ENCODE measurements around the gene C1QL1.

DNA sequence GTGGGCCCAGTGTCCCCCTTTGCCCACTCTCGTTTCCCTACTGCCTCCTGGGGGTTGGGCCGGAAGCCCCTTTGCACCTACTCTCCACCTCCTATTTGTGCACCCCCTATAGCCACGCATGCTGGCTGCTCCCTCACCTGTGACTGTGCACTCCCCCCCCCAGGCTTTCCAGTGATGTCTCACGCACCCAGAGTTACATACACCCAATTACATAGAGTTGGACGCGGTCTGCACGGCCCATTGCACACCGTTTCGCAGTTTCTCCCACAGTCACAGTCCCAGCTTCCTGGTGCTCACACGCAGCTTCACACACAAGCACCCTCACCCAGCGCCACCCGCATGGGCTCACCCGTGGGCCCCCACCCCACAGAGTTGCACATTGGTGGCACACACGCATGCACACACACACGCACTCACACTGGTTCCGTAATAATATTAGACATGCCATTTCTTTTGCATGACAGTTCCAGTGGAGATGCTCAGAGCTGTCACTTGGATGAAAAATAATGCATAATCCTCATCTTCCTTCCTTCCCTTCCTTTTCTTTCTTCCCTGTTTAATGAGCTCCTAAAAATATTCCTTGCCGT, 21.5 kb upstream of the C1QL1 start:
- TF ChIP-seq, protein P1, sequence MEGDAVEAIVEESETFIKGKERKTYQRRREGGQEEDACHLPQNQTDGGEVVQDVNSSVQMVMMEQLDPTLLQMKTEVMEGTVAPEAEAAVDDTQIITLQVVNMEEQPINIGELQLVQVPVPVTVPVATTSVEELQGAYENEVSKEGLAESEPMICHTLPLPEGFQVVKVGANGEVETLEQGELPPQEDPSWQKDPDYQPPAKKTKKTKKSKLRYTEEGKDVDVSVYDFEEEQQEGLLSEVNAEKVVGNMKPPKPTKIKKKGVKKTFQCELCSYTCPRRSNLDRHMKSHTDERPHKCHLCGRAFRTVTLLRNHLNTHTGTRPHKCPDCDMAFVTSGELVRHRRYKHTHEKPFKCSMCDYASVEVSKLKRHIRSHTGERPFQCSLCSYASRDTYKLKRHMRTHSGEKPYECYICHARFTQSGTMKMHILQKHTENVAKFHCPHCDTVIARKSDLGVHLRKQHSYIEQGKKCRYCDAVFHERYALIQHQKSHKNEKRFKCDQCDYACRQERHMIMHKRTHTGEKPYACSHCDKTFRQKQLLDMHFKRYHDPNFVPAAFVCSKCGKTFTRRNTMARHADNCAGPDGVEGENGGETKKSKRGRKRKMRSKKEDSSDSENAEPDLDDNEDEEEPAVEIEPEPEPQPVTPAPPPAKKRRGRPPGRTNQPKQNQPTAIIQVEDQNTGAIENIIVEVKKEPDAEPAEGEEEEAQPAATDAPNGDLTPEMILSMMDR (IDR thresholded peaks at IDR 0.05; ENCODE audit: low read length) = no peak
- no peak for TF ChIP-seq EZH2phosphoT487 (IDR thresholded peaks at IDR 0.05; ENCODE audit: low read length)
